T-cell (primary cell): ENCODE data around the gene LRRC71. TPM values are rescaled to one million over a fixed set of nuclear protein-coding genes. Genes with fewer than 3 reads are reported as not detected.

Experiments used
- ATAC-seq, 4 experiments: fragments of 200-7000 bp in 3 of 4; fragments of 150-1000 bp in 1 of 4; cut with Tn5 transposase; replicated peaks in 1 of 4; 1 replicate in 3 of 4; 2 replicates in 1 of 4; pipeline ENCODE4 v1.10.0; 2021; ENCODE audit warnings: moderate library complexity in 3 of 4, mild to moderate bottlenecking in 2 of 4, moderate number of reproducible peaks in 1 of 4
- CTCF ChIA-PET, 2 donors: fragments of 300-600 bp; sonication (Branson Sonifier 250); formaldehyde crosslinking; loops; one replicate each; lab custom pipeline; 2022; ENCODE audit warnings: antibody characterized with exemption in 2 of 2; lab: Charles Lee
- POLR2A ChIA-PET, 2 donors: fragments of 300-600 bp; sonication (Branson Sonifier 250); formaldehyde crosslinking; loops; one replicate each; lab custom pipeline; 2022; ENCODE audit warnings: antibody characterized with exemption in 2 of 2; lab: Charles Lee
- DNase-seq, 35 experiments: peaks; one replicate each; pipeline versions ENCODE4 v3.0.0 to v3.0.0-alpha.2; 2013 to 2023
- H3K27ac ChIP-seq: one replicate; pipeline ENCODE4 v1.5.1; 2013; ENCODE audit warnings: low read length
- H3K27me3 ChIP-seq, 2 experiments: replicated peaks in 1 of 2; 1 replicate in 1 of 2; 2 replicates in 1 of 2; pipeline versions ENCODE4 v1.6.1 to v1.7.0; 2013; ENCODE audit warnings: low read length in 1 of 2, mixed read lengths in 1 of 2; ENCODE audit not compliant: control insufficient read depth in 2 of 2, insufficient read depth in 2 of 2; ENCODE audit errors: extremely low read depth in 1 of 2
- H3K36me3 ChIP-seq, 2 donors: 1 replicate in 1 of 2; 2 replicates in 1 of 2; pipeline versions ENCODE4 v1.6.1 to v1.7.0; 2013; ENCODE audit warnings: low read length in 1 of 2; ENCODE audit not compliant: control insufficient read depth in 2 of 2, insufficient read depth in 1 of 2; ENCODE audit errors: extremely low read depth in 1 of 2
- H3K4me1 ChIP-seq, 2 experiments: 1 replicate in 1 of 2; 2 replicates in 1 of 2; pipeline versions ENCODE4 v1.6.1 to v1.7.0; 2013; ENCODE audit warnings: low read length in 2 of 2, mixed read lengths in 1 of 2; ENCODE audit not compliant: insufficient read depth in 2 of 2, control insufficient read depth in 1 of 2; ENCODE audit errors: extremely low read depth in 1 of 2
- H3K4me3 ChIP-seq, 2 donors: 1 replicate in 1 of 2; 2 replicates in 1 of 2; pipeline versions ENCODE4 v1.5.1 to v1.7.0; 2013; ENCODE audit warnings: mild to moderate bottlenecking in 2 of 2, low read length in 1 of 2, moderate library complexity in 1 of 2; ENCODE audit not compliant: control insufficient read depth in 1 of 2; ENCODE audit errors: extremely low read depth in 1 of 2
- H3K9me3 ChIP-seq: 2 replicates; pipeline ENCODE4 v1.7.0; 2013
- H3K27ac Mint-ChIP-seq, 2 donors: one replicate each; pipeline ENCODE4 v1.8.0; 2020 to 2021; ENCODE audit warnings: mild to moderate bottlenecking in 2 of 2, mixed read lengths in 2 of 2
- H3K27me3 Mint-ChIP-seq, 2 donors: one replicate each; pipeline ENCODE4 v1.8.0; 2021 to 2022; ENCODE audit warnings: mixed read lengths in 2 of 2
- H3K36me3 Mint-ChIP-seq: one replicate; pipeline ENCODE4 v1.8.0; 2021; ENCODE audit warnings: mixed read lengths
- H3K4me1 Mint-ChIP-seq, 3 donors: one replicate each; pipeline ENCODE4 v1.8.0; 2020 to 2022; ENCODE audit warnings: mixed read lengths in 3 of 3, mild to moderate bottlenecking in 1 of 3
- H3K4me3 Mint-ChIP-seq, 3 donors: one replicate each; pipeline ENCODE4 v1.8.0; 2020 to 2022; ENCODE audit warnings: mild to moderate bottlenecking in 3 of 3, mixed read lengths in 3 of 3, moderate library complexity in 3 of 3
- H3K9me3 Mint-ChIP-seq, 3 donors: one replicate each; pipeline ENCODE4 v1.8.0; 2020 to 2022; ENCODE audit warnings: mixed read lengths in 3 of 3
- WGBS: methylation state at CpG from one replicate; pipeline ENCODE4 v1.1.5; 2013; ENCODE audit warnings: missing lambda C conversion rate; ENCODE audit not compliant: insufficient coverage; 5-methylcytosine and 5-hydroxymethylcytosine counted together
- total RNA-seq, 35 experiments: library from RNA in 6 of 35; stranded (reverse) in 6 of 35; fragments of 120-200 nt in 1 of 35; gene quantifications; one replicate each; pipeline versions ENCODE4 v1.2.1 to v1.2.4 and lab custom pipeline; 2013 to 2026

LRRC71 gene
- total RNA-seq, 5 donors from 2014 or later (not counting 1 experiment from before 2014, with no cell fraction given), result not detected

DNA sequence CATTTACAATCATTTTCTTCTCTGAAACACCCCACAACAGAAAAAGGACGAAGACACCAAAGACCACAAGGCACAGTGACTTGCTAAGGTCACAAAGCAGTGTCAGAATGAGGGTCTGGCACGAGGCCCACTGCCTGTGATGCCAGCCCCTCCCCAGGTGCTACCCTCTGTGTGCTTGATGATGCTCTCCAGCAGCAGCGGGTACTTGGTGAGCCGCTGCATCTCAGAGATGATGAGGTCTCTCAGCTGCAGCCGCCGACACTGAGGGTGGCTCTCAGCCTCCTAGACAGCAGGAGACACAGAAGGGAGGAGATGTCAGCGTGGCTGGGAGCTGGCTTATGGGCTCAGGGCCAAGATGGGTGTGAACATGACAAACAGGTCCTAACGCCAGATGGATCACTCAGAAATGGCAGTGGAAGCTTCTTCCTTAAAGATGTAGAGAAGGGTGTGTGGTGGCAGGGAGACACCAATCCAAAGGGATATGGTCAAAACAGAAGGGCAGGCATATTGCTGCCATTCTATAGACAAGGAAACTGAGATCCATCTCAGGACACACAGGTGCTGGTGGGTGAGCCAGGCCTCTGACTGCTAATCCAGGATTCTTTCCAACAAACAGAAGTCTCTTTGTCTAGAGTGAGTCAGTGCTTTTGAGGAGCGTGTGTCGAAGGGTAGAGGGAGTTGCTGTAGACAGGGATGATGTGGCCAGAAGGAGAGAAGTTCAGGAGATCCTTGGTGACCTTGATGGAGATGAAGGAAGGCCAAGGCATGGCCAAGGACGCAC lies 25.6 kb downstream of the LRRC71 start:
- Histone ChIP-seq H3K27ac (no peak overlapping the region), H3K36me3 (peaks cover 42 to 66% of the 10 kb centered on the region in 2 donors), H3K4me1 (no peaks in the 10 kb centered on the region), H3K27me3 (peaks cover 0 to 6% of the 10 kb centered on the region in 2 experiments), H3K9me3 (no peaks in the 10 kb centered on the region), H3K4me3 (no peak overlapping the region)
- H3K27ac Mint-ChIP-seq, result no peak overlapping the region
- ATAC-seq (no peak), DNase-seq (no peak)
- ChIA-PET CTCF (no interaction called here), POLR2A (no interaction called here)
- 74% methylated on average over 8 of the region's 11 CpGs for WGBS
- no peaks in the 10 kb centered on the region for H3K27me3 Mint-ChIP-seq
- H3K36me3 Mint-ChIP-seq, result peaks cover 71% of the 10 kb centered on the region
- no peaks in the 10 kb centered on the region for H3K4me1 Mint-ChIP-seq
- H3K4me3 Mint-ChIP-seq, result no peak overlapping the region
- H3K9me3 Mint-ChIP-seq, result no peaks in the 10 kb centered on the region

DNA sequence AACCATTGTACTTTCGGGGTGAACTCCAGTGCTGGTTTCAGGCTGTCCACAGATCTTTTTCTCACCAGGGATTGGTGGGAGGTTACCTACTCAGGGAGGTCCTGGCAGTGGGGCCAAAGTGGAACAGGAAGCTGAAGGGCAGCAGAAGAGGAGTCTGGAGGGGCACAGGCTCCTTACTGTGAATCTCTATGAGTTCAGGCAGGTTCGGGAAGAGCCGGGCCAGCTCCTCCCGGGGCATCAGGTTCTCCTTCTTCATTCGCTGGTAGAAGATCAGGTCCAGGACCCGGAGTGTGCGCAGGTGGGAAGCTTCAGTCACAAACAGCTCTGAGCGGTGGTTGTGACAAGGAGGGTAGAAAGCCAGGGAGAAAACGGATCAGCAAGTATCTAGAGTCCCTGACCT lies 26.7 kb downstream of the LRRC71 start:
- Mint-ChIP-seq H3K27ac (no peak overlapping the region), H3K9me3 (no peaks in the 10 kb centered on the region), H3K4me3 (no peak overlapping the region), H3K4me1 (no peaks in the 10 kb centered on the region), H3K27me3 (no peaks in the 10 kb centered on the region), H3K36me3 (peaks cover 72% of the 10 kb centered on the region)
- Histone ChIP-seq H3K36me3 (peaks cover 46 to 62% of the 10 kb centered on the region in 2 donors), H3K4me3 (no peak overlapping the region), H3K4me1 (no peaks in the 10 kb centered on the region), H3K9me3 (no peaks in the 10 kb centered on the region), H3K27ac (no peak overlapping the region), H3K27me3 (peaks cover 0 to 6% of the 10 kb centered on the region in 2 experiments)
- no peak for ATAC-seq
- WGBS, result 77% methylated on average over 3 of the region's 9 CpGs
- ChIA-PET CTCF (no interaction called here), POLR2A (no interaction called here)
- DNase-seq, result no peak

DNA sequence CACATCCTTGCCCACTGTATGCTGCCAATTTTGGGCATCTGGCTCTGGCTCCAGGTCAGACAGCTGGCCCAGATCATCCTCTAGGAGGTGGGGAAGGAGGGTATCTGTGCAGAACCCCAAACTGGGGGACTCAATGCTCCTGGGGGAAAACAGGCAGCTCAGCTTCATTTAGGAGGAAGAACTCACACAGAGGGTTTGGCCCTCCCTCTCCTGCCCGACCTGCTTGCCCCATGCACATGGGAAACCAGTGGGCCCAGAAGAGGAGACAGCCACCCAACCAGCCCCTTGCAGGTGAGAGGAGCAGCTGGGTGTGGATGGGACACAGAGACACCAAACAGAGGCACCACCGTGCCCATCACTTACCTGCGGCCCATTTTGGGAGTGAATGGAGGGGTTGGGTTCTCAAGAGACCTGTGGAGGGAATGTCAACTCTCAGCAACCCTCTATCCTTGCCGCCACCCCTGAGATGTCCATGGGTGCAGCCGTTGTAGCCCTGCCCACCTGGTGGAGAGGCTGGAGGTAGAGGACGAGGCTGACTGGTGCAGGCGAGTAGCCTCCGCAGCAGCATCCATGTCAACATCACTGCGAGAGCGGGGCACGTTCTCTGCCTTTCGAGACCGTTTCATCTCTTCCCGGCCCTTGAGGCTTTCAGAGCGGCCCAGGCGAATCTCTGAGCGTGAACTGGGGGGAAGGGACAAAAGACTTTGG lies 27.5 kb downstream of the LRRC71 start:
- Mint-ChIP-seq H3K4me3 (no peak overlapping the region), H3K36me3 (peaks cover 72% of the 10 kb centered on the region), H3K9me3 (no peaks in the 10 kb centered on the region), H3K4me1 (no peaks in the 10 kb centered on the region), H3K27ac (no peak overlapping the region), H3K27me3 (no peaks in the 10 kb centered on the region)
- no peaks in the 10 kb centered on the region for H3K9me3 ChIP-seq
- DNase-seq, result no peak
- H3K27ac ChIP-seq, result no peak overlapping the region
- no peak overlapping the region for H3K4me3 ChIP-seq
- H3K36me3 ChIP-seq, result peaks cover 47 to 56% of the 10 kb centered on the region in 2 donors
- POLR2A ChIA-PET, result no interaction called here
- no peaks in the 10 kb centered on the region for H3K4me1 ChIP-seq
- CTCF ChIA-PET, result no interaction called here
- ATAC-seq, result no peak
- WGBS, result 88% methylated on average over 12 of the region's 17 CpGs
- H3K27me3 ChIP-seq, result peaks cover 0 to 2% of the 10 kb centered on the region in 2 experiments

DNA sequence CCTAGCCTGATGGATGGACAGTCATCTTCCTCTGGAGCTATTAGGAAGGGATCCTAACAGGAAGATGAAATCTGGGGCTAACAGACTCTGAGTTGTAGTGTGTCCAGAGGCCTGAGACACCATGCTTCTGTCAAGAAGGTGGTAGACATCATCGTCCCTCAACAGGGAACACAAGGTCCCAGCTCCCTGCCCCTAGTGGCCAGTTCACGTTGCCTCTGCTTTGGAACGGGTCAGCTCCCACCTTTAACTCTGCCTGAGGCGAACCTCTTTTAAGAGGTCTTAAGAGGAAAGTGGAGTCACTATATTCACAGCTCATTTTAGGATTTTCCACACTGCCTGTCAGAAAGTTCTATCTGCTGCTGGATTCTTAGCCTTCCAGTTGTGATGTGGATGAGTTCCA lies 28.3 kb downstream of the LRRC71 start:
- no peaks in the 10 kb centered on the region for H3K9me3 Mint-ChIP-seq
- WGBS, result 80% methylated on average over 1 of the region's 4 CpGs

DNA sequence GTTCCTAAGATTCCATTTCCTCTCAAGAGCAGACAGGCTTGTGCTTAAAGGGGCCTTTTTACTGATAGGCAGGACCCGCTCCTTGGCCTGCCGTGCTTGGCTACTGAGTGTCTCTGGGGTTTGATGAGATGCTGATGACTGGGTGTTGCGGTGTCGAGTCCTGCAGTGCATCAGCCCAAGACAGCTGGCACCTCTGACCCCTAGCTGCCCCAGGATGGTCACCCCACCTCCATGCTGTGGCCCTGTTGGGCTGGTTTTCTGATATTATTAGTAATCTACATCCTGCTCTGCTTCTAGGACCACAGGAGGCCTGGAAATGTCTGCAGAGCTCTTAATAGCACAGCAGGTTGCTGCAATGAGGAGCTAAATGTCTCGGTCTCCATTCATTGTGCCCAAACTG lies 28.7 kb downstream of the LRRC71 start:
- WGBS, result 81% methylated on average over 2 of the region's 5 CpGs

More for the DNA sequence above, 28.3 kb downstream of the LRRC71 start:
- no peaks in the 10 kb centered on the region for H3K4me1 ChIP-seq
- ATAC-seq, result no peak
- no peaks in the 10 kb centered on the region for H3K9me3 ChIP-seq
- peaks cover 68% of the 10 kb centered on the region for H3K36me3 Mint-ChIP-seq
- H3K4me3 Mint-ChIP-seq, result no peak overlapping the region
- H3K36me3 ChIP-seq, result peaks cover 41 to 52% of the 10 kb centered on the region in 2 donors
- no peak overlapping the region for H3K4me3 ChIP-seq
- H3K27ac Mint-ChIP-seq, result no peak overlapping the region
- no peak for DNase-seq
- no peak overlapping the region for H3K27ac ChIP-seq
- H3K27me3 ChIP-seq, result peaks cover 0 to 2% of the 10 kb centered on the region in 2 experiments
- no peaks in the 10 kb centered on the region for H3K4me1 Mint-ChIP-seq
- POLR2A ChIA-PET, result no interaction called here
- no peaks in the 10 kb centered on the region for H3K27me3 Mint-ChIP-seq
- CTCF ChIA-PET, result no interaction called here

DNA sequence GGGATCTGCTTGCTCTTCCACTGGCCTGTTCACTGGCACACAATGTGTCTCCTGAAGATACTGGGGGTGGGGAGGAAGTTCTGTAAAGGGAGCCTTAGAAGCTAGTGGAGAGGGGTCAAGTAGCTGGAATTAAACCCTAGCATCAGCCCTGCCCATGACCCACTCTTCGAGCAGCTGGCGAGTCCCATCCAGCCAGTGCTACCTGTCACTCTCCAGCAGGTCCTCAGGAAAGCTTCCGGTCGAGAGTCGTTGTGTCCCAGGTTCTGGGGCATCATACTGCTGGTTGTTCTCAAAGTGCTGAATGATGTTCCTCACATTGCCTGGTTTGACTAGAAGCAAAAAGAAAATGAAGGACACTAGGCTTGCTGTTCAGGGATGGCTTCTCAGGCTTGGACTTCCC lies 30.9 kb downstream of the LRRC71 start:
- no peaks in the 10 kb centered on the region for H3K9me3 ChIP-seq
- POLR2A ChIA-PET, result no interaction called here
- no peak overlapping the region for H3K27ac Mint-ChIP-seq
- DNase-seq, result no peak
- no peak overlapping the region for H3K4me3 Mint-ChIP-seq
- no peaks in the 10 kb centered on the region for H3K27me3 ChIP-seq
- no peaks in the 10 kb centered on the region for H3K9me3 Mint-ChIP-seq
- H3K27ac ChIP-seq, result no peak overlapping the region
- no peaks in the 10 kb centered on the region for H3K27me3 Mint-ChIP-seq
- ATAC-seq, result no peak
- H3K36me3 Mint-ChIP-seq, result peaks cover 66% of the 10 kb centered on the region
- CTCF ChIA-PET, result no interaction called here
- no peak overlapping the region for H3K4me3 ChIP-seq
- peaks cover 0 to 4% (median 0%) of the 10 kb centered on the region in 3 donors for H3K4me1 Mint-ChIP-seq
- 92% methylated on average over 5 of the region's 5 CpGs for WGBS
- peaks cover 32 to 51% of the 10 kb centered on the region in 2 donors for H3K36me3 ChIP-seq
- H3K4me1 ChIP-seq, result no peaks in the 10 kb centered on the region

More for the DNA sequence above, 28.7 kb downstream of the LRRC71 start:
- POLR2A ChIA-PET, result no interaction called here
- Histone ChIP-seq H3K36me3 (peaks cover 43 to 47% of the 10 kb centered on the region in 2 donors), H3K4me3 (no peak overlapping the region), H3K27me3 (peaks cover 0 to 2% of the 10 kb centered on the region in 2 experiments), H3K4me1 (no peaks in the 10 kb centered on the region), H3K9me3 (no peaks in the 10 kb centered on the region), H3K27ac (no peak overlapping the region)
- peaks cover 67% of the 10 kb centered on the region for H3K36me3 Mint-ChIP-seq
- no peaks in the 10 kb centered on the region for H3K27me3 Mint-ChIP-seq
- no peaks in the 10 kb centered on the region for H3K4me1 Mint-ChIP-seq
- H3K9me3 Mint-ChIP-seq, result no peaks in the 10 kb centered on the region
- CTCF ChIA-PET, result no interaction called here
- H3K4me3 Mint-ChIP-seq, result no peak overlapping the region
- ATAC-seq, result no peak
- no peak overlapping the region for H3K27ac Mint-ChIP-seq
- no peak for DNase-seq
